Measurements from ENCODE around the gene TRIM23. TPM values are rescaled to one million over a fixed set of nuclear protein-coding genes. Genes with fewer than 3 reads are reported as not detected.

Gene TRIM23
- total and polyA plus RNA-seq, 2 of the 4 experiments (the other 2 are of a cell fraction) = 3.7 to 28.9 TPM

GRCh38 chr5:65562731-65563701 is 61.1 kb downstream of the TRIM23 start, which contains the start of the genes CENPK and PPWD1 (continued):
- no peak for TF ChIP-seq NFE2L2 (IDR thresholded peaks at IDR 0.05; ENCODE audit: low read depth, low read length)
- TF ChIP-seq MXI1 (IDR thresholded peaks at IDR 0.05; ENCODE audit: borderline replicate concordance, low read depth, low read length) = peak; percentile 60; the same call in 1 of the 2 replicates
- TF ChIP-seq FOS (IDR thresholded peaks at IDR 0.05; ENCODE audit: low read depth, low read length) = peak; percentile 63; the same call in 1 of the 2 replicates

- intact Hi-C loops (cut with micrococcal nuclease) = no loop called here
- no peak overlapping the region for H2BK5ac ChIP-seq (ENCODE audit: low read depth, low read length, poor library complexity, severe bottlenecking)
- dilution Hi-C loops (cut with HindIII; ENCODE audit: low sequenced_read_pairs, unreplicated experiment) = no loop called here
- H2AFZ ChIP-seq (replicated peaks; ENCODE audit: low read length, poor library complexity) = no peak overlapping the region
- no peak overlapping the region for H3K18ac ChIP-seq (ENCODE audit: low read depth, low read length)
- H2BK20ac ChIP-seq (ENCODE audit: low read depth, low read length) = no peak overlapping the region
- no peak overlapping the region for H3K27ac ChIP-seq (ENCODE audit: insufficient read depth, low read length)
- no peak overlapping the region for H3K9ac ChIP-seq (ENCODE audit: low read depth, low read length)
- H3K27me3 ChIP-seq (ENCODE audit: control insufficient read depth, insufficient read depth, low read length) = no peaks in the 10 kb centered on the region
- peaks cover 12 to 25% of the 10 kb centered on the region in 2 experiments for H3K79me1 ChIP-seq (ENCODE audit: low read depth in 1 of 2, low read length in 2 of 2)
- POLR2A ChIA-PET (ENCODE audit: unreplicated experiment) = no interaction called here
- no peak overlapping the region for H2AK5ac ChIP-seq (ENCODE audit: low read depth, low read length)
- no TSS peak for BruUV-seq (replicated peaks)
- no peak for DNase-seq
- WGBS, 2 experiments (ENCODE audit: extremely low coverage in 2 of 2, insufficient read length in 1 of 2) = no CpG with 5 or more reads among the region's 3 CpGs
- H3K4me2 ChIP-seq (ENCODE audit: low read depth, low read length) = no peak overlapping the region
- H2BK120ac ChIP-seq (ENCODE audit: low read depth, low read length) = no peak overlapping the region
- no peak for ATAC-seq (ENCODE audit: low read depth)
- no peak overlapping the region for H4K5ac ChIP-seq (ENCODE audit: low read depth, low read length)
- no peak overlapping the region for H2BK15ac ChIP-seq (ENCODE audit: low read depth, low read length)
- H3K4ac ChIP-seq (ENCODE audit: low read depth, low read length) = no peak overlapping the region
- H4K20me1 ChIP-seq (ENCODE audit: insufficient read depth, low read length) = no peaks in the 10 kb centered on the region
- no peak overlapping the region for H2AK9ac ChIP-seq (replicated peaks; ENCODE audit: low read depth, low read length, poor library complexity)
- H3K4me1 ChIP-seq (ENCODE audit: control insufficient read depth, insufficient read depth, low read length) = no peaks in the 10 kb centered on the region
- in situ Hi-C loops (cut with MboI; ENCODE audit: low sequenced_read_pairs) = no loop called here
- no peaks in the 10 kb centered on the region for H3K9me3 ChIP-seq (ENCODE audit: control insufficient read depth, insufficient read depth, low read length)
- no peak overlapping the region for H3K56ac ChIP-seq (ENCODE audit: extremely low read depth, insufficient read depth, low read length)
- H3K14ac ChIP-seq (replicated peaks; ENCODE audit: low read depth, low read length) = no peak overlapping the region
- no peak overlapping the region for H4K91ac ChIP-seq (ENCODE audit: insufficient read depth, low read depth, low read length)
- CTCF ChIA-PET = no interaction called here
- no peaks in the 10 kb centered on the region for H3K9me1 ChIP-seq (ENCODE audit: insufficient read depth, low read length)
- no peaks in the 10 kb centered on the region; the same call in 1 of the 2 replicates for H3K36me3 ChIP-seq (ENCODE audit: control insufficient read depth, insufficient read depth, low read length)
- H3K4me3 ChIP-seq (ENCODE audit: insufficient read depth, low read depth, low read length) = no peak overlapping the region
- no peak overlapping the region for H4K8ac ChIP-seq (ENCODE audit: low read depth in 2 of 2, low read length in 2 of 2)
- no peak overlapping the region for H3K23ac ChIP-seq (ENCODE audit: low read depth, low read length)
- TF ChIP-seq CHD1 (IDR thresholded peaks at IDR 0.05; ENCODE audit: low read depth, low read length) = no peak
- TF ChIP-seq CEBPB (IDR thresholded peaks at IDR 0.05; ENCODE audit: low read depth, low read length) = no peak
- TF ChIP-seq NFE2L2 (IDR thresholded peaks at IDR 0.05; ENCODE audit: low read depth, low read length) = no peak
- no peak for TF ChIP-seq MAZ (IDR thresholded peaks at IDR 0.05; ENCODE audit: borderline replicate concordance, low read depth, low read length)
- no peak for TF ChIP-seq MXI1 (IDR thresholded peaks at IDR 0.05; ENCODE audit: borderline replicate concordance, low read depth, low read length)
- no peak for TF ChIP-seq POLR2A (IDR thresholded peaks at IDR 0.05; ENCODE audit: low read depth, low read length)
- no peak for TF ChIP-seq SMC3 (IDR thresholded peaks at IDR 0.05; ENCODE audit: low read depth, low read length)
- TF ChIP-seq RFX5 (IDR thresholded peaks at IDR 0.05; ENCODE audit: low read depth, low read length) = no peak
- TF ChIP-seq CTCF (conservative IDR thresholded peaks at IDR 0.05; ENCODE audit: low read depth, low read length) = no peak
- no peak for TF ChIP-seq USF2 (IDR thresholded peaks at IDR 0.05; ENCODE audit: low read depth, low read length)
- TF ChIP-seq BHLHE40 (IDR thresholded peaks at IDR 0.05; ENCODE audit: low read depth, low read length) = no peak
These were observed 67.4 kb downstream of the TRIM23 start for GRCh38 chr5:65556718-65557117.

Data from IMR-90 (cell line).